ENCODE data around the gene ZNF544. TPM values are rescaled to one million over a fixed set of nuclear protein-coding genes. Genes with fewer than 3 reads are reported as not detected.

The ZNF544 gene
- total RNA-seq: 16.2 to 24.7 TPM (median 17.4 TPM) in 3 replicates
- long read RNA-seq, transcript ZNF544-213 (7 exons, 3,587 nt): major isoform, 12 of 24 reads
- long read RNA-seq, partial matches to known transcripts: 1 of 24 reads
- long read RNA-seq, other reads (novel, unspliced or antisense): 11 of 24 reads

GRCh38 chr19:58228585-58229254 lies at the start of gene ZNF544:
Gene ZNF544 (plus strand): TSS chr19:58228914. CDS start chr19:58244024, 15,110 bp downstream.
- H3K27me3 Mint-ChIP-seq (ENCODE audit: low read depth): no peaks in the 10 kb centered on the region
- peak; percentile 95 for DNase-seq (ENCODE audit: low spot score)
- peaks cover 27% of the 10 kb centered on the region for H3K9me3 Mint-ChIP-seq (ENCODE audit: low read depth)

GRCh38 chr19:58181902-58182576 lies 46.7 kb upstream of the ZNF544 start:
- DNase-seq (ENCODE audit: low spot score): no peak
- peak; percentile 54 for TF ChIP-seq CTCF (IDR thresholded peaks at IDR 0.05)
- peaks cover 53% of the 10 kb centered on the region for H3K9me3 Mint-ChIP-seq (ENCODE audit: low read depth)
- H3K4me1 Mint-ChIP-seq (ENCODE audit: low read depth): peaks cover 12% of the 10 kb centered on the region
- H3K4me3 Mint-ChIP-seq (ENCODE audit: unreplicated experiment): peak overlapping the region; percentile 95
- H3K27ac Mint-ChIP-seq (ENCODE audit: unreplicated experiment): peak overlapping the region; percentile 99
- peaks cover 61% of the 10 kb centered on the region for H3K36me3 Mint-ChIP-seq (ENCODE audit: low read depth)
- H3K27me3 Mint-ChIP-seq (ENCODE audit: low read depth): no peaks in the 10 kb centered on the region

More at GRCh38 chr19:58228585-58229254, at the start of gene ZNF544:
- peaks cover 20% of the 10 kb centered on the region for H3K4me1 Mint-ChIP-seq (ENCODE audit: low read depth)
- peak; percentile 70 for TF ChIP-seq CTCF (IDR thresholded peaks at IDR 0.05)
- H3K27ac Mint-ChIP-seq (ENCODE audit: unreplicated experiment): peak within 1 kb of the TSS; percentile 94
- peaks cover 50% of the 10 kb centered on the region for H3K36me3 Mint-ChIP-seq (ENCODE audit: low read depth)
- H3K4me3 Mint-ChIP-seq (ENCODE audit: unreplicated experiment): peak within 1 kb of the TSS; percentile 92

GRCh38 chr19:58182577-58182988 lies 46.1 kb upstream of the ZNF544 start:
- Mint-ChIP-seq H3K27me3 (ENCODE audit: low read depth) (no peaks in the 10 kb centered on the region), H3K4me3 (ENCODE audit: unreplicated experiment) (peak overlapping the region; percentile 95), H3K4me1 (ENCODE audit: low read depth) (peaks cover 12% of the 10 kb centered on the region), H3K9me3 (ENCODE audit: low read depth) (peaks cover 52% of the 10 kb centered on the region), H3K27ac (ENCODE audit: unreplicated experiment) (peak overlapping the region; percentile 99), H3K36me3 (ENCODE audit: low read depth) (peaks cover 61% of the 10 kb centered on the region)
- TF ChIP-seq CTCF (IDR thresholded peaks at IDR 0.05): no peak
- no peak for DNase-seq (ENCODE audit: low spot score)

GRCh38 chr19:58182989-58183816 lies 45.5 kb upstream of the ZNF544 start, which contains the start of gene ZNF274:
Gene ZNF274 (plus strand): TSS chr19:58183061. CDS start chr19:58183966, 905 bp downstream.
- DNase-seq (ENCODE audit: low spot score): peak; percentile 95
- peak within 1 kb of the TSS; percentile 95 for H3K4me3 Mint-ChIP-seq (ENCODE audit: unreplicated experiment)
- TF ChIP-seq CTCF (IDR thresholded peaks at IDR 0.05): peak; percentile 3
- peaks cover 12% of the 10 kb centered on the region for H3K4me1 Mint-ChIP-seq (ENCODE audit: low read depth)
- peak within 1 kb of the TSS; percentile 99 for H3K27ac Mint-ChIP-seq (ENCODE audit: unreplicated experiment)
- H3K36me3 Mint-ChIP-seq (ENCODE audit: low read depth): peaks cover 62% of the 10 kb centered on the region
- H3K9me3 Mint-ChIP-seq (ENCODE audit: low read depth): peaks cover 51% of the 10 kb centered on the region
- no peaks in the 10 kb centered on the region for H3K27me3 Mint-ChIP-seq (ENCODE audit: low read depth)
